NCI-H2171 treated with DMSO at 0.1 percent for 48 hours (cell line): ENCODE data around the gene QKI.
A peak's percentile ranks its signal among the peaks of the same experiment; 100 is the strongest.

Experiments
- DNase-seq: peaks from one replicate; lab custom pipeline; 2025; lab: John Stamatoyannopoulos, UW

The QKI gene

DNA sequence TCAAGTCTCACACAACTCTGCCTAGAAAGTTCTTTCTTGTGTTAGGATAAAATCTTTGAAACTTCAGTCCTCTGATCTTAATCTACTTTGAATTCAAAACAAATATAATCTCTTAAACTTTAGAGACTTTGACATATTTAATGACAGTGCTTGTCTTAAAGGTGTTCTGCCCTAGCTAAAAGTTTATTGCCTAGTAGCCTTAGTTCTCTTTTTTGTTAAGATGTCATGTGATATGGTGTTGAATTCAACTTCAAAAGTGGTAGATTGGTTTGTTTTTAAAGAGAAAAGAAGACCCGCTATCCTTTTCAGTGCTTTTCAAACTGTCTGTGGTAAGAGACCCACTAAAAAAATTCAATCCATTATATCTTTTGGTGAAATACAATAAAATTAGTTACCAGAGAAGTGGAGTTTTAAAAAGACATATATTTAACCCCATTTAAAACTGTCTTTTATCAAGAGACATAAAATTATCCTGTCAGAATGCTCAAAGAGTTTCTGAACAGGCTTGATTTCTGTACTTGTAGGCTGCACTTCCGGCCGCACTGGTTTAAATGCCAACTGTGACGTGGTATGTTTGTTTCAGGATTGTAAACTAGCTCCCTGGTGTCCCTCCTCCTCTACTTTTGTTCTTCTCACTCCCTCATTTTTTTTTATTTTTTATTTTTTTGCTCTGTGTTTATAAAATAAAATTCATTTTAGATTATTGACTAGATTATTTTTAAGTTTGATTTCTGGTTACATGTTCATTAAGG lies 76.5 kb downstream of the QKI start:
- no peak for DNase-seq

- no peak for DNase-seq
These were observed 77.3 kb downstream of the QKI start for GRCh38 chr6:163491737-163492300.

- no peak for DNase-seq
These were observed 79.8 kb downstream of the QKI start for GRCh38 chr6:163494279-163494727.

- no peak for DNase-seq
These were observed 81.7 kb downstream of the QKI start for GRCh38 chr6:163496205-163496604.

GRCh38 chr6:163500105-163500504 lies 85.6 kb downstream of the QKI start:
- DNase-seq, result no peak

DNA sequence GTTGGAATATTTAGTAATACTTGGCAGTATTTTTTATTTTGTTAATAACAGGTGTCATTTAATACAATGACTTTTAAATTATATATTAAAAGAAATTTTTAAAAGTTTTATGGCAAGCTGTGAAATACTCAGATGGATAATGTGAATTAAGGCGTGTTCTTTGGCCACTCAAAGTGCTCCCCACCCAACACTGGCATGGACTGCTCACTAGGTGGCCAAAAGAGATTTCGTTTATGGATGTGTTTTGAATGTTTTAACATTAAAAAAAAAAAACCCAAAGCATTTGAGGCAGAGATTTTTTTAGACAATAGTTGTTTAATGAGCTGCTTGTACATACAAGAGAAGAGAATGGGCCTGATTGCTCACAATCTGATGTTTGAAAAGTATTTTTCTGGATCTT lies 86.5 kb downstream of the QKI start:
- DNase-seq, result no peak

DNA sequence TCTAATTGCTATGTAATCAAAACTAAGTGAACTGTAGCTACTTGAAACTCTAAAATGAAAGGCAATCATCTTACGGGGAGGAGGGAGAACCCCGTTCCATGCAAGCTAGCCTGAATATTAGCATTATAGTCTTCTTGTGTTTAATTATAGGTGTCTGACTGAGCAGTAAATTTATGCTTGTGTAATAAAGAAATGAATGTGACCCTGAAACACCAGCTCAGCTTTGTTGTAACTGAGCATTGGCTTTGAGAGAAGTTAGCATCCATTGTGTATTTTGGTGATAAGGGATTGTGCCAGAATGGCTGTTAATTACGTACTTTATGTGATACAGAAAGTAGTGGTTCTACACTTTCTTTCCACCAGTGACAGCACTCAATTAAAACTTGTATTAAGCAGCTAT lies 86.9 kb downstream of the QKI start:
- DNase-seq, result no peak

DNA sequence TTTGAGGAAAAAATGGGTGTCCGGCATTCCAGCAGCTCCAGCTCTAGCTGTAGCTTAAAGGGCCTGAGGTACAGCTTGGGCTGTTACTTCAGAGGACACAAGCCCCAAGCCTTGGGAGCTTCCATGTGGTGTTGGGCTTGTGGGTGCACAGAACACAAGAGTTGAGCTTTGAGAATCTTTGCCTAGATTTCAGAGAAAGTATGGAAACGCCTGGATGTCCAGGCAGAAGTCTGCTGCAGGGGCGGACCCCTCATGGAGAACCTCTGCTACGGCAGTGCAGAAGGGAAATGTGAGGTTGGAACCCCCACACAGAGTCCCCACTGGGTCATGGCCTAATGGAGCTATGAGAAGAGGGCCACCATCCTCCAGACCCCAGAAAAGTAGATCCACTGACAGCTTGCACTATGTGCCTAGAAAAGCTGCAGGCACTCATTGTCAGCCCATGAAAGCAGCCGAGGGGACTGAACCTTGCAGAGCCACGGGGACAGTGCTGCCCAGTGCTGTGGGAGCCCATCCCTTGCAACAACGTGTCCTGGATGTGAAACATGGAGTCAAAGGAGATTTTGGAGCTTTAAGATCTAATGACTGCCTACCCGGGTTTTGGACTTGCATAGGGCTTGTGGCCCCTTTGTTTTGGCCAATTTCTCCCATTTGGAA lies 90.6 kb downstream of the QKI start:
- no peak for DNase-seq

GRCh38 chr6:163507965-163508364 lies 93.4 kb downstream of the QKI start:
- DNase-seq, result no peak

DNA sequence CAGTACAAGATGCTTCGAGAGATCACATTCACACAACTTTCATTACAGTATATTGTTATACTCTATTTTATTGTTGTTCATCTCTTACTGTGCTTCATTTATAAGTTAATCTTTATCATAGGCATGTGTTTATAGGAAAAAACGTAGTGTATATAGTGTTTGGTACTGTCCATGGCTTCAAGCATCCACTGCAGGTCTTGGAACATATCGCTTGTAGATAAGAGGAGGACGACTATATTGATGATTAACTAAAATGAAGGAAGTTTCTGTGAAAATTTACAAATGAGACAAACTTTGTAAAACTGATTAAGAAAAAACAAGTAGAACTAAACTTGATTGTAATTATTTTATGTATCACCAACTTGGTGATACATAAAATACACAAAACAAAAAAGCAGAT lies 98.5 kb downstream of the QKI start:
- no peak for DNase-seq

GRCh38 chr6:163513570-163514166 lies 99.2 kb downstream of the QKI start:
- DNase-seq, result no peak

- DNase-seq, result no peak
These were observed 102.4 kb downstream of the QKI start for GRCh38 chr6:163516908-163517307.

DNA sequence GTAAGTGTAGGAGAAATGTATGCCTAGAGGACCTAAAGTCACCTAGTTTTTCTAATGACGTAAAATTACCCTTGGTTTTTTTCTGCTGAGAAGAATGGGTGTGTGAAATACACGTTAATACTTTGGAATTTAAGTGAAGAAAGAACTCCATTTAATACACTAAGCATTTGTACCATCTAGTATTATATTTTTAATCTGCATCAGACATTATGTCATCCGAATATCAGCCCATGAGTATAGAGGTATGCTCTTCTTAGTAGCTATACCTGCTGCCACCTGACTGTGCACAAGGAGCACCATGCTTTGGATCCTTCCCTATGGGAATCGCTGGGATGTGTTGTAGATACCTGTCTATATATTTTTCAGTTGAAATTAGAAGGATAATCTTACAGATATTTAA lies 106.4 kb downstream of the QKI start:
- no peak for DNase-seq

- DNase-seq, result no peak
These were observed 107.5 kb downstream of the QKI start for GRCh38 chr6:163522033-163522432.

DNA sequence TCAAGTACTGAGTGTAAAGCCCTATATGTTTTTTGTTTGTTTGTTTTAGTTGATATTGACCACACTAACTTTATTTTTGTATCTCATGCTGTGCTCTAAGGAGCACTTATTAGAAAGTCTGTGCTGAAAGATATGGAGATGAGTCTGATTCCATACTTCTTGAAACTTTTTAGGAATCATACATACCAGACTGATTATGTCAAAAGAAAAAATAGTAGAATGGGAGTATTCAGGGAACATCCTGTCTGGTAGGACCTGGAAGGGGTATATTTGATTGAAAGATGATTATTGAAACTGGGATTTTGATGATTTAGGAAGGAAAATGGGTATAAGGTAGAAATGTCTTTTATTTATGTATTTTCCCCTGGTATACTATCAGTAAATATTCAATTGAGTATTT lies 111.4 kb downstream of the QKI start:
- no peak for DNase-seq

DNA sequence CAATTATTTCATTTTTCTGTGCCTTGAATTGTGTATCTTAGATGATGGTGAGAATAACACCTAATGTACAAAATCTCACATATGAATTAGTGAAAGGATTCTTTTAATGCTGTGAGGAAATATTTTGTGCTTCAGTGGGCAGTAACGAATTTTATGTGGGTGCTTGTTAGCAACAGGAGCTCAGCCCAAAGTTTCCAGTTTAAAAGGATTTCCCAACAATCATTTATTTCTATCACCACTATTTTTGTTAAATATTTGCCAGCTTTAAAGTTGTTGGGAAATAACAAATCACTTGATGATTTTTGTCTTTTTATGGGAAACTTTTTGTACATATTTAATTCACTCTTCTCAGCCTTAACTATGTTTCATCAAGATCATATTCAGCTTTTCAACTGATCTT lies 111.8 kb downstream of the QKI start:
- no peak for DNase-seq

- DNase-seq, result no peak
These were observed 112.8 kb downstream of the QKI start for GRCh38 chr6:163527291-163527690.

DNA sequence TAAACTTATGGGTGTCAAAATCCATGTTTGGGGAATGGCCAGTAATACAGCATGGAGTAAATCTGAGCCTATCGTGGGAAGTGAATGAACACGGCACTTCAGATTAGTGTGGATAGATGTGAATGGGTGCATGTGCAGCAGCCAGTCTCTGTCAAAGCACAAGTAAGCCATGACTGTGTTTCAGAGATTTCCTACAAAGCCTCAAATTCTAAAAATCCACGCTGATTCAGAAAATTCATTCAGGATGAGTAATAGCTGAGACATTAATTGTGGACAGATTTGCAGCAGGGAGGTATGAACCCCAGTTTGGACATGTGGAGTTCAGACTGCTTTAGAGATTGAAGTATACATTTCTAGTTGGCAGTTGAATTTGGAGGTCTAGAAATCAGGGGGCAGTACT lies 115.1 kb downstream of the QKI start:
- DNase-seq, result no peak

- DNase-seq, result no peak
These were observed 115.9 kb downstream of the QKI start for GRCh38 chr6:163530406-163530805.

GRCh38 chr6:163531122-163531521 lies 116.6 kb downstream of the QKI start:
- DNase-seq, result no peak

DNA sequence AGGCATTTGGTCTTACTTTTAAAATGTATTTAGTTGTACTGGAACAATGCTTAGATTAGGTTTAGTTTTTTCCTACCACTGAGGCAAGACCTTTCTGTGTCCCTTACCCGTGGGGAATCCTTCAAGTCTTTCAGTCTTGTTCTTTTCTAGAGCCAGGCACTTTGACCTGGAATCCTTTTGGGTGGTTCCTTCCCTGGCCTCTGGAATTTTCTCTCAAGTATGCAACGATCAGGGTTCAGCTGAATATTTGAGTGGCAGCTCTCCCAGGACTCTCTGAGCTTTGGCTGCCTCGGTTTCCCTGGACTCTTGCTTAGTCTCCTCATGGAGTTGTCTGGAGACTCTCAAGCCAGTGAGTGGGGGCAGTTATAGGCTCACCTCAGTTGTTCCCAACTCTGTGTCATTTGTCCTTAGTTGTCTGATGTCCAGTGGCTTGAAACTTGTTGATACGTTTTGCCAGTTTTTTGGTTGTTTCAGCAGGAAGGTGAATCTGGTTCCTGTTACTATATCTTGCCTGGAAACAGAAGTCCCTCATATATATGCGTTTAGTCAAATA lies 118.1 kb downstream of the QKI start:
- DNase-seq, result no peak

- peak; percentile 85 for DNase-seq
These were observed 118.9 kb downstream of the QKI start for GRCh38 chr6:163533443-163533842.

DNA sequence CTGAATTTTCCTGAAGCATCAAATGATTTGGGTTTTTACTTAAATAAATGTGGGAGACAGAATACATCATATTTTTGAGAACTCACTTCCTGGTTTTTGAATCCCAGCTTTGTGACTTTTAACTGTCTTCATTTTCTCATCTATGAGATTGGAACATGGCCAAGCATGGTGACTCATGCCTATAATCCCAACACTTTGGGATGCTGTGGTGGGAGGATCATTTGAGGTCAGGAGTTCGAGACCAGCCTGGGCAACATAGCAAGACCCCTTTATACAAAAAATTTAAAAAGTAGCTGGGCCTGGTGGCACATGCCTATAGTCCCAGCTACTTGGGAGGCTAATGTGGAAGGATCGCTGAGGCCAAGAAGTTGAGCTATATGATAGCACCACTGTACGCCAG lies 122.3 kb downstream of the QKI start:
- DNase-seq, result no peak
